ENCODE results near the gene C19orf67. TPM values are rescaled to one million over a fixed set of nuclear protein-coding genes. Genes with fewer than 3 reads are reported as not detected.
A peak's percentile ranks its signal among the peaks of the same experiment; 100 is the strongest.

Gene C19orf67
- total and polyA plus RNA-seq, 2 of the 13 experiments (the other 11 are each of a cell fraction or from before 2014, with no cell fraction given): 0.11 to 0.32 TPM

DNA sequence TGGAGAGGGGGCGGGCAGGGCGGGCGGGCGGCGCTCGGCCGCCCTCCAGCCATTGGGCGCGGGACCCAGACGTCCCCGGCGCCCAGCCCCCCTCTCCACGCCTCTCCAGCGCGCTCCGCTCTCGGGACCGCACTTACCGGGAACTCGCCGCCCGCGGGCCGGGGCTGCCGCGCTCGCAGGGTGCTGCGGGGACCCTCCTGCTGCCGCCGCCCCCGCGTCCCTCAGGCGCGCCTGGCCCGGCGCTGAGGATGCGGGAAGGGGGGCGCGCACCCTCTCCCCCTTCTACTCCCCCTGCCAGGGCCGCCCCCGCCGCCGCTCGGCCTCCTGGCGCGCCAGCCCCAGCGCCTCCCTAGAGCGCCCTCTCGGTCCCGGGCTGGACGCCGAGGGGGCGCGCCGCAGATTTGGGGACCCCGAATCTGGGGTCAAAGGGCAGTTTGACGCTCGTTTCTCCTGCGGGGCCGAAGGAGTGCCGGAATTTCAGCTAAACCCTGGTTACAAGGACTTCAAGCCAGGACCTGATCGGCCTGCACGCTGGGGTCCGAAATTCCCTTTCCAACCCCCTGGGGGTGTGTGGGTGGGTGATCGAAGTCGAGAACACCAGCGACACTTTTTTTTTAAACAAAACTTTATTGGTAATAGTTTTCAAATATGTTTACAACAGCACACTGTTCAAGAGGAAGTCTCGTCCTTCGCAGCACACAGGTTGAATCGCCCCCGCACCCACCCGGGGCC lies 5.7 kb upstream of the C19orf67 start:
- peak overlapping the region; percentile 79 for H3K4me2 ChIP-seq (ENCODE audit: low read depth, low read length)
- DNase-seq (ENCODE audit: low spot score): peak; percentile 44
- in situ Hi-C loops (cut with HindIII; ENCODE audit: extremely low pct_ligation_motif_present, low pct_unique_long_range_greater_than_20kb) (no loop called here), intact Hi-C loops (cut with micrococcal nuclease; ENCODE audit: unreplicated experiment) (no loop called here)
- H3K4me1 ChIP-seq (ENCODE audit: insufficient read depth, low read length): peaks cover 26% of the 10 kb centered on the region
- no peaks in the 10 kb centered on the region for H3K27me3 ChIP-seq (ENCODE audit: control insufficient read depth in 1 of 2, insufficient read depth in 2 of 2, low read length in 2 of 2)
- no peak for FAIRE-seq
- H2AFZ ChIP-seq (ENCODE audit: low read length): no peak overlapping the region
- H3K36me3 ChIP-seq (replicated peaks in 1 of 2; ENCODE audit: control insufficient read depth in 1 of 2, insufficient read depth in 2 of 2, low read length in 2 of 2): peaks cover 4 to 8% of the 10 kb centered on the region in 2 experiments; a peak in 2 of 5 replicates
- ChIA-PET CTCF (ENCODE audit: low intra/inter-chr PET ratio, low total read pairs) (no interaction called here), POLR2A (interaction anchor here (1.0 kb wide), 1 partner anchor 45 kb away, joined by 4 read pairs; the partner anchor contains the start of gene ASF1B)
- WGBS (ENCODE audit: low lambda C conversion rate): under 1% methylated on average over 11 of the region's 72 CpGs
- H3K9me3 ChIP-seq (ENCODE audit: low read length): peaks cover 6% of the 10 kb centered on the region; the same call in 1 of the 2 replicates
- no peaks in the 10 kb centered on the region for H4K20me1 ChIP-seq (ENCODE audit: insufficient read depth, low read length)
- H3K79me2 ChIP-seq (ENCODE audit: insufficient read depth, low read length): peaks cover 4% of the 10 kb centered on the region
- H3K9ac ChIP-seq (ENCODE audit: insufficient read depth, low read depth, low read length): peak overlapping the region; percentile 74
- ATAC-seq: peak; percentile 82
- TSS peak; percentile 85 for BruUV-seq (replicated peaks)
- H3K27ac ChIP-seq (ENCODE audit: extremely low read length, insufficient read depth, low read length): peak overlapping the region; percentile 79
- H3K4me3 ChIP-seq (replicated peaks in 1 of 3; ENCODE audit: insufficient read depth in 1 of 3, low read depth in 2 of 3, low read length in 3 of 3): peak overlapping the region; percentile 77 to 92 (median 83)
- peak; percentile 73 for TF ChIP-seq ASH2L (IDR thresholded peaks at IDR 0.05; ENCODE audit: insufficient read length, low read depth, low read length)
- TF ChIP-seq, protein P1, sequence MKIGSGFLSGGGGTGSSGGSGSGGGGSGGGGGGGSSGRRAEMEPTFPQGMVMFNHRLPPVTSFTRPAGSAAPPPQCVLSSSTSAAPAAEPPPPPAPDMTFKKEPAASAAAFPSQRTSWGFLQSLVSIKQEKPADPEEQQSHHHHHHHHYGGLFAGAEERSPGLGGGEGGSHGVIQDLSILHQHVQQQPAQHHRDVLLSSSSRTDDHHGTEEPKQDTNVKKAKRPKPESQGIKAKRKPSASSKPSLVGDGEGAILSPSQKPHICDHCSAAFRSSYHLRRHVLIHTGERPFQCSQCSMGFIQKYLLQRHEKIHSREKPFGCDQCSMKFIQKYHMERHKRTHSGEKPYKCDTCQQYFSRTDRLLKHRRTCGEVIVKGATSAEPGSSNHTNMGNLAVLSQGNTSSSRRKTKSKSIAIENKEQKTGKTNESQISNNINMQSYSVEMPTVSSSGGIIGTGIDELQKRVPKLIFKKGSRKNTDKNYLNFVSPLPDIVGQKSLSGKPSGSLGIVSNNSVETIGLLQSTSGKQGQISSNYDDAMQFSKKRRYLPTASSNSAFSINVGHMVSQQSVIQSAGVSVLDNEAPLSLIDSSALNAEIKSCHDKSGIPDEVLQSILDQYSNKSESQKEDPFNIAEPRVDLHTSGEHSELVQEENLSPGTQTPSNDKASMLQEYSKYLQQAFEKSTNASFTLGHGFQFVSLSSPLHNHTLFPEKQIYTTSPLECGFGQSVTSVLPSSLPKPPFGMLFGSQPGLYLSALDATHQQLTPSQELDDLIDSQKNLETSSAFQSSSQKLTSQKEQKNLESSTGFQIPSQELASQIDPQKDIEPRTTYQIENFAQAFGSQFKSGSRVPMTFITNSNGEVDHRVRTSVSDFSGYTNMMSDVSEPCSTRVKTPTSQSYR (CRISPR knock-in tag; IDR thresholded peaks at IDR 0.05; ENCODE audit: borderline replicate concordance): peak; percentile 74; the same call in 1 of the 2 replicates
- TF ChIP-seq AGO2 (optimal IDR thresholded peaks at IDR 0.05; ENCODE audit: low read depth, low read length): peak; percentile 85
- TF ChIP-seq, protein P2, sequence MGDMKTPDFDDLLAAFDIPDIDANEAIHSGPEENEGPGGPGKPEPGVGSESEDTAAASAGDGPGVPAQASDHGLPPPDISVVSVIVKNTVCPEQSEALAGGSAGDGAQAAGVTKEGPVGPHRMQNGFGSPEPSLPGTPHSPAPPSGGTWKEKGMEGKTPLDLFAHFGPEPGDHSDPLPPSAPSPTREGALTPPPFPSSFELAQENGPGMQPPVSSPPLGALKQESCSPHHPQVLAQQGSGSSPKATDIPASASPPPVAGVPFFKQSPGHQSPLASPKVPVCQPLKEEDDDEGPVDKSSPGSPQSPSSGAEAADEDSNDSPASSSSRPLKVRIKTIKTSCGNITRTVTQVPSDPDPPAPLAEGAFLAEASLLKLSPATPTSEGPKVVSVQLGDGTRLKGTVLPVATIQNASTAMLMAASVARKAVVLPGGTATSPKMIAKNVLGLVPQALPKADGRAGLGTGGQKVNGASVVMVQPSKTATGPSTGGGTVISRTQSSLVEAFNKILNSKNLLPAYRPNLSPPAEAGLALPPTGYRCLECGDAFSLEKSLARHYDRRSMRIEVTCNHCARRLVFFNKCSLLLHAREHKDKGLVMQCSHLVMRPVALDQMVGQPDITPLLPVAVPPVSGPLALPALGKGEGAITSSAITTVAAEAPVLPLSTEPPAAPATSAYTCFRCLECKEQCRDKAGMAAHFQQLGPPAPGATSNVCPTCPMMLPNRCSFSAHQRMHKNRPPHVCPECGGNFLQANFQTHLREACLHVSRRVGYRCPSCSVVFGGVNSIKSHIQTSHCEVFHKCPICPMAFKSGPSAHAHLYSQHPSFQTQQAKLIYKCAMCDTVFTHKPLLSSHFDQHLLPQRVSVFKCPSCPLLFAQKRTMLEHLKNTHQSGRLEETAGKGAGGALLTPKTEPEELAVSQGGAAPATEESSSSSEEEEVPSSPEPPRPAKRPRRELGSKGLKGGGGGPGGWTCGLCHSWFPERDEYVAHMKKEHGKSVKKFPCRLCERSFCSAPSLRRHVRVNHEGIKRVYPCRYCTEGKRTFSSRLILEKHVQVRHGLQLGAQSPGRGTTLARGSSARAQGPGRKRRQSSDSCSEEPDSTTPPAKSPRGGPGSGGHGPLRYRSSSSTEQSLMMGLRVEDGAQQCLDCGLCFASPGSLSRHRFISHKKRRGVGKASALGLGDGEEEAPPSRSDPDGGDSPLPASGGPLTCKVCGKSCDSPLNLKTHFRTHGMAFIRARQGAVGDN (CRISPR knock-in tag; IDR thresholded peaks at IDR 0.05): peak; percentile 60
- TF ChIP-seq NCOR1 (IDR thresholded peaks at IDR 0.05; ENCODE audit: borderline replicate concordance, low read length): no peak; the same call in 1 of the 2 replicates
- peak; percentile 65 for TF ChIP-seq ZFX (CRISPR knock-in tag; IDR thresholded peaks at IDR 0.05; ENCODE audit: low read depth)
- TF ChIP-seq KDM2A (CRISPR knock-in tag; IDR thresholded peaks at IDR 0.05; ENCODE audit: borderline replicate concordance, low read depth): peak; percentile 74
- 0 out of 2 replicates have a peak, but pooled peaks have one; percentile 65 for TF ChIP-seq ZNF329 (CRISPR knock-in tag; IDR thresholded peaks at IDR 0.05; ENCODE audit: low read depth)
- TF ChIP-seq, protein P3, sequence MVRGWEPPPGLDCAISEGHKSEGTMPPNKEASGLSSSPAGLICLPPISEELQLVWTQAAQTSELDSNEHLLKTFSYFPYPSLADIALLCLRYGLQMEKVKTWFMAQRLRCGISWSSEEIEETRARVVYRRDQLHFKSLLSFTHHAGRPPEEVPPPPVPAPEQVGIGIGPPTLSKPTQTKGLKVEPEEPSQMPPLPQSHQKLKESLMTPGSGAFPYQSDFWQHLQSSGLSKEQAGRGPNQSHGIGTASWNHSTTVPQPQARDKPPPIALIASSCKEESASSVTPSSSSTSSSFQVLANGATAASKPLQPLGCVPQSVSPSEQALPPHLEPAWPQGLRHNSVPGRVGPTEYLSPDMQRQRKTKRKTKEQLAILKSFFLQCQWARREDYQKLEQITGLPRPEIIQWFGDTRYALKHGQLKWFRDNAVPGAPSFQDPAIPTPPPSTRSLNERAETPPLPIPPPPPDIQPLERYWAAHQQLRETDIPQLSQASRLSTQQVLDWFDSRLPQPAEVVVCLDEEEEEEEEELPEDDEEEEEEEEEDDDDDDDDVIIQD (CRISPR knock-in tag; IDR thresholded peaks at IDR 0.05; ENCODE audit: low read depth): no peak
- TF ChIP-seq BHLHE40 (IDR thresholded peaks at IDR 0.05; ENCODE audit: low read length): no peak
- no peak for TF ChIP-seq JARID2 (CRISPR knock-in tag; IDR thresholded peaks at IDR 0.05; ENCODE audit: insufficient replicate concordance)
- TF ChIP-seq MBD4 (IDR thresholded peaks at IDR 0.05; ENCODE audit: borderline replicate concordance, low read length): no peak
- peak; percentile 42; the same call in 1 of the 2 replicates for TF ChIP-seq CCDC6 (CRISPR knock-in tag; IDR thresholded peaks at IDR 0.05)
- no peak for TF ChIP-seq KLF16 (CRISPR knock-in tag; IDR thresholded peaks at IDR 0.05)
- peak; percentile 61 for TF ChIP-seq PHF8 (CRISPR knock-in tag; IDR thresholded peaks at IDR 0.05)
